HG03095 (cell line): Measurements from ENCODE around the gene DSCAML1.

ENCODE experiments used
- ATAC-seq: cut with Tn5 transposase; IDR thresholded peaks from one replicate; pipeline ENCODE4 v1.9.1; 2021; ENCODE audit warnings: moderate library complexity; ENCODE audit not compliant: unreplicated experiment

The DSCAML1 gene

DNA sequence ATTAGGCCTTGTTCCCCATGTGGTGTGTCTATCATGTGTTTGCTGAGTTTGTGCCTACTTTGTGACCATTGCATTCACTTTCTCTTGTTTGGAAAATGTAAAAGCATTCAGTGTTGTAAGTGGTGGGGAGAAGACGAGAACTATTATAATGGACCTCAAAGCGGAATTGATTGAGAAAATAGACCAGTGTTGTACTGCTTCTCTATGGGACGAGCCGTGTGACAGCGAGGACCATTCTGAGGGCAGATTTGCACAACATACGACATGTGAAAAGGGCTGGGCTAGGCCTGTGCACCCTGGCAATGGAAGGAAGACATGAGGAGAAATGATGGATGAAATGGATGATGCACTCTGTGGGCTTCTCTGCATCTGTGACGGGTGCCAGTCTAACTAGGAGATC is 233.5 kb downstream of the DSCAML1 start:
- no peak for ATAC-seq

DNA sequence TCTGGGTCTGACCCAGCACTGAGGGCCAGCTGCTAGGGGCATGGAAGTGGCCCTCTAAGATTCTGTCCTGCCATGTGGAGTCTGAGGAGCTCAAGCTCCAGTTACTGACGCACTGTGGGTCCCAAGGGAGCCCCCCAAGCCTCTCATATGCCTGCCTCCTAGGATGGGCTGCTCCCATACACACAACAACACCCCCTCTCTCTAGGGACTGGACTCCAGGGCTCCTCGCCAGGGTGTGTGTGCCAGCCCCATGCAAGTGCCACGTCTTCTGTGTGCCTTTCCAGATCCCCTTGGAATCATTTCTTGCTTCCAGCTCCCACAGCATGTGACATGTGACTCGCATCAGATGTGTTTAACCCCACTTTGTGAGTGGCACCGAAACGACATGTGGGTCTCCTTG is 234.9 kb downstream of the DSCAML1 start:
- no peak for ATAC-seq

DNA sequence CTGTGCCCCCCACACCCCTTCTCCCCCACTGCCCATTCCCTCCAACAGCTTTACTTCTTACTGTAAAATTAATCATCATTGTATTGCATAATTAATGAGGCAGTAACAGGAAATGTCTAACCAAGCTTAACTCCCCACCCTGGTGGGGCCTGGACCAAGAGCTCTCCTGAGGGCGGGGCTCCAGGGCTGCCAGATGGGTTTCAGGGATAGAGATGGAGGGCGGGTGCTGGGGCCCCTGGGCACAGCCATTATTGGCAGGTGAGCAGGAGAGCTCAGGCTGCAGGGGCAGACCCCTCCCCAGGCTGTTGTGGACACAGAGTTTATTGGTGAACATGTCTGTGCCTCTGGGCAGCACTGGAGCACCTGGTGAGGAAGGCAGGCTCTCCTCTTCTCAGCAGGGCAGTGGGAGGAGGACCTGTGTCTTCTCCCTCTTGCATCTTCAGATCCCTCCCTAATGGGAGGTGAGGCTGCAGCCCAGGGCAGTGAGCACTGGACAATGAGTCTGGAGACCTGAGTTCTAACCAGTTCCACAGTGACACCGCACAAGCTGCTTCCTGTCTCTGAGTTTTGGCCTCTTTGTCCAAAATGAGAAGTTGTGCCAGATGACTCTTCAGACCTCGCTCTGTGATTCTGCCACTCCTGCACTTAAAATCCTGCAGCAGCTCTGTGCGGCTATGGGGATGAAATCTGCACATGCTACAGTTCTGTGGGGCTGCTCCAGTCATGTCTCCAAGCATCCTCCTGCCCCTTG is 236.1 kb downstream of the DSCAML1 start:
- no peak for ATAC-seq

DNA sequence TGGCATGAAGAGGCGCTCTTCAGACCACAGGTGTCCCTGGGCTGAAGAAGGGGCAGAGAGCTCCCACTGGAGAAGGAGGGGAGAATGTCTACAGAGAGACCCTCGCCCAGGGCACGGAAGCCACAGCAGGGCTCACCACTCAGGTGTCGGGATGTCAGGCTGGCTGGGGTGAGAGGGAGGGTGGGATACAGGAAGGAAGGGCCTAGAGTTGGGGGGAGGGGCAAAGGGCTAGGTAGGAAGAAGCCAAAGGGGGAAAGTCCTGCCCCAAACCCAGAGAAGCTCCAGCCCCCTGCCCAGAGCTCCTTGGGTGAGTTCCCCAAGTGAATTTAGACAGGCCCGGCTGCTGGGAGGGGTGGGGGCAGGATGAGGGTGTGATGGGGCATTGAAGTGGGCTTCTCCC is 237.3 kb downstream of the DSCAML1 start:
- no peak for ATAC-seq

DNA sequence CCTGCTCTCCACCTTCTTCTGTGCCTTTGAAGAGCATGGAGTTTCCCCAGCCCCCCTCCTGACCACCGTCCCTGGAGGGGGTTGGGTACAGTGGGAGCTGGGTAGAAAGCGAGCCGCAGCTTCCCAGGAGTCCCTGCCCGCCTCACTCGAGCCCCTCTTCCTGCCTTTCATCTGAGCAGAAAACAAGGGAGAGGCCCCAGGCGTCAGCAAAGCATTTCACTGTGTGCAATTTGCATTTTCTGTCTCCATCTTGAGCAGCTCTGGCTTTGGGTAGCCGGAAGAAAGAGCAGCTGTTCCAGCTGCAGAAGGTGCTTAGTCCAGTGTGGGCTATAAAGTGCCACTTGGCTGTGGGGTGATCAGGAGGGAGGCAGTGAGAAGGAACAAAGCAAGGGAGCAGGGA is 239.7 kb downstream of the DSCAML1 start:
- ATAC-seq: no peak

DNA sequence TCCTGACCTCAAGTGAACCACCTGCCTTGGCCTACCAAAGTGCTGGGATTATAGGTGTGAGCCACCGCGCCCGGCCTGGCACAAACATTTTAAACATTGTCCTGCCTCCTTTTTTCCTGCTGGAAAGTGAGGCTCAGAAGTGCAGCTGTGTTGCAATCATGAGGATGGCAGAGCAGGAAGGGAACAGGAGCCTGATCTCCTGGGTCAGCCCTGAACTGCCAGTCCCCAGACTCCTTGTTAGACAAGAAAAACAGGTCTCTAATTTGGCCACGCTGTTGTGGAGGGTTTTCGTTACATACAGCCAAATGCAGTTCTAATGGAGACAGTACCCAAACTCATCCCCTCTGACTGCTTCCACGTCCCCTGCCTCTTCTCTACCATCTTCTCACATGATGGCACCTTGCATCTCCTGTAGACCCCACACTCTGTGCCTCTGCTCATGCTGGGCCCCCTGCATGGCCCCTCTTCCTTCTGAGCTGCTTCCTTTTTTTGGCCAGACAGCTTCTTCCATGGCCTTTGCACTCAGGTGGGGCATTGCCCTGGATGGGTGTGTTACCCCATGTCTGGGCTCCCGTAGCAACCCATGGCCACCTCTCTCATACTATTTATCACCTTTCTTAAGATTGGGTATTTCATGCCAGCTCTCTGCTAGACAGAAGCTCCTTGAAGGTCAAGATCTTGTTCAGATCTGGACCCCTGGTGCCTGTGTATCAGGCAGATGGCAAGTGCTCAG is 242.2 kb downstream of the DSCAML1 start:
- ATAC-seq: no peak

GRCh38 chr11:117552626-117553025 is 244.4 kb downstream of the DSCAML1 start:
- no peak for ATAC-seq

DNA sequence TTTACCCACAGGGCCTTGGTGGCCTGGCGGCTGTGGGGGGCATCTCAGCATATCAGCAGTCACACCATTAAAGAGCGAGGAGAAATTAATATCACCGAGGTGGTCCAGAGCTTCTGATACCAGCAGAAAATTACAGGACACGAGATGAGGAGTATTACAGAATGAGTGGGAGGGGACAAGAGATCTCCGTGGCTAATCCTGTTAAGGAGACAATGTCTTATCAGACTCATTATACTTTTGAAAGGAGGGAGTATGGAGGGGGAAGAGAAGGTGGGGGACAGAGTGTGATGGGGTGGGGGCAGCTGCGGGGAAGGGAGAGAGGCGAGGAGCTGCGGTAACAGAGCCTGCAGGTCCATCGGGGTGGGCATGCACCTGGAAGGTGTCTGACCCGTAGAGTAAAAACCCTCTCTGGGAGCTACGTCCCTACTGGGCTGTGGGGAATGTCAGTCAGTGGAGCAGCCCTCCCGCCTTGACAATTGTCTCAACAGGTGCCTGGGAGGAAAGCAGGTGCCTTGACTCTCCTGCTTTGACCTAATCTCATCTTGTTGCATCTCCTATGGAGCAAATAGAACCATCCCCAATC is 245.2 kb downstream of the DSCAML1 start:
- ATAC-seq: no peak

- ATAC-seq: no peak
Observed at GRCh38 chr11:117550466-117550865, 246.6 kb downstream of the DSCAML1 start.

- no peak for ATAC-seq
Observed at GRCh38 chr11:117549417-117549816, 247.6 kb downstream of the DSCAML1 start.

- ATAC-seq: no peak
Observed at GRCh38 chr11:117548876-117549275, 248.1 kb downstream of the DSCAML1 start.

DNA sequence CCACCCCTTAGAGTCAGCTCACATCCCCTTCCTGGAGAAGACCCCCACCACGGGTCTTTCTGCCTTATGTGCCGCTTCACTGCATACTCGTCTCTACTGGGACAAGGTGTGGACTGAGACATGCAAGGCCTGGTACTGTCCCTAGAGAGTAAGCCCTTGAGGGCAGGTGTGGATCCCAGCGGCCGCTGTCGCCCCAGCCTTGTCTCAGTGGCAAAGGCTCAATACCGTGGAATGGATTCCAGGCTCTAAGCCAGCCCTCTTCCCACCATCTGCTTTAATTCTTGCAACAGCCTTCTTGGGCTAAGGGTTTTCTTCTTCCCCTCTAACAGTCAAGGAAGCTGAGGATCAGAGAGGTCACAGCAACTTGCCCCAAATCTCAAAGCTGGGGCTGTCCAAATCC is 249.1 kb downstream of the DSCAML1 start:
- no peak for ATAC-seq

GRCh38 chr11:117547195-117547850 is 249.7 kb downstream of the DSCAML1 start:
- no peak for ATAC-seq

GRCh38 chr11:117546431-117547194 is 250.4 kb downstream of the DSCAML1 start:
- ATAC-seq: no peak

DNA sequence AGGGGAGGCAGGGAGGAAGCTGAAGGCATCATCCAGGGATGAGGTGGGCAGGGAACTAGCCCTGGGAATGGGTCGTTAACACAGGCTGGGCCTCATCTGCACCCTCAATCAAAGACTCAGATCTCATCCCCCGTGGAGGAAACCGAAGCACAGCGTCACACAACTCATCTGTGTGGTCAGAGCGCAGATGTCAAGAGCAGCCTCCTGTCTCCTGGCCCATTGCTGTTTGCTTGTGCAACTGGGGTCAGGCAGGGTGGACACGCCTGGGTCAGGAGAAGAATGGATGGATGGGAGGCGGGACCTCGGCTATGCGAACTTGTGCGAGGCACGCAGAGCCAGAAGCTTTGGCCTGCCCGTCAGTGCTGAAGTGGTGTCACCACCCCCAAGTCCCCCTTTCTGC is 251.3 kb downstream of the DSCAML1 start:
- no peak for ATAC-seq

DNA sequence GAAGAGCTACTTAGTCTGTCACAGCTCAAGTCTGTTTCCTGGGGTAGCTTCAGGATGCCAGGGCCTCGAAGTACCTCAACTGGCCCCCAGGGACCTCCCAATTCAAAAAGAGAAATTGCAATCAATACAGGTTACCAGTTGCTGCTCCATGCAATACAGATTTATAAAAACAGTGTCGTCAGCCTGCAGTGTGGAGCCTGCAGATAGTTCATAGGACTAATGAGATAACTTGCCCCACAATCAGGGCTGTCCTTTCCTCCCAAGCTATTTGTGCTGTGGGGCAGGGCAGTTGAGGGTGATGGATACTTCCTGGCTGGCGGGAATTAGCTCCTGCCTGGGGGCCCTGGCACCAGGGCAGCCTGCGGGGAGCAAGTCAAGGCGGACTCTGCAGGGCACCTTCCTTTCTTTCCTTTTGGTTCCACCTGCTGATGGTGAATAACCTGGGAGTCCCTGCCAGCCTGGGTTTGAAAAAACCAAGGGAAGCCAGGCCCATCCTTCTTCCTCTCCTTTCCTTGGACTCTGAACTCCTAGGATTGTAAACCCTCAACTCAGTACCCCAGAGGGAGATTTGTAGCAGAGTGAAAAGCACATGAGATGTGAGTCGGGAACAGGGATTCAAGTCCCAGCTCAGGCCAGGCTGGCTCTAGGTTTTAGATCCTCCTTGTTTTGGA is 252.8 kb downstream of the DSCAML1 start:
- no peak for ATAC-seq

GRCh38 chr11:117541211-117541610 is 255.8 kb downstream of the DSCAML1 start:
- no peak for ATAC-seq

GRCh38 chr11:117538263-117539135 is 258.5 kb downstream of the DSCAML1 start:
- no peak for ATAC-seq

DNA sequence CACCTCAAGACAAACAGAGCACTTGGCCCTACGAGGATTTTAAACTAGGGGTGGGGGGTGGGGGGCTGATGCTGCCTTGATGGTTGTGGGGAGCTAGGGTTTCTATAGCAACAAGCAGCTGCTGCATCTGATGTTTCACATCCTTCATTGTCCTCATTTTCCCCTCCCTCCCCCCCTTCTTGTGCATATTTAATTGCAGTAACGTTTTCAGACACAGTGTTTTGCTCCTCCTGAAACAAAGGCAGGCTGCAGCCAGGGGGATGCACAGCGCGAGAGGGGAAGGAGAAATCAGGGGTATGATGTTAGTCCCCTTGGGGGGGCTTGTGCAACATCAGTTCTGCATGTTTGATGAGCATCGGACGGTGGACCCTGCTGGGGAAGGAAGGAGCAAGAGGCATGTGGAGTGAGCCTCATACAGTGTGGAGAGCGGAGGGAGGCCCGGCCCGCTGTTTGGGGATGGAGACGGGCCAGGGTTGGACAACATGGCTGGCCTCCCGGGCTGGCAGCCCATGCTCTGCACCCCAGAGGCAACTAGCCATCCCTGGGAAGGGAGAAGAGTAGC is 261.1 kb downstream of the DSCAML1 start:
- ATAC-seq: no peak
